Nephron (organoid): Measurements from ENCODE around the gene TGM3.

ENCODE experiments used
- H3K27ac Mint-ChIP-seq, 3 experiments: 2 replicates each; pipeline ENCODE4 v1.8.0; 2020; ENCODE audit warnings: mixed read lengths in 3 of 3, mild to moderate bottlenecking in 2 of 3, moderate library complexity in 1 of 3
- H3K27me3 Mint-ChIP-seq: 2 replicates; pipeline ENCODE4 v1.8.0; 2021; ENCODE audit warnings: low read depth, mild to moderate bottlenecking, moderate library complexity, mixed read lengths
- H3K36me3 Mint-ChIP-seq: 2 replicates; pipeline ENCODE4 v1.8.0; 2020; ENCODE audit warnings: low read depth, mixed read lengths
- H3K4me1 Mint-ChIP-seq: 2 replicates; pipeline ENCODE4 v1.8.0; 2020; ENCODE audit warnings: mixed read lengths
- H3K4me3 Mint-ChIP-seq, 3 experiments: 2 replicates each; pipeline ENCODE4 v1.8.0; 2020; ENCODE audit warnings: mild to moderate bottlenecking in 3 of 3, mixed read lengths in 3 of 3, moderate library complexity in 2 of 3
- H3K9me3 Mint-ChIP-seq: 2 replicates; pipeline ENCODE4 v1.8.0; 2020; ENCODE audit warnings: mixed read lengths
- TF ChIP-seq, protein P1 (sequence below), 3 experiments: fragments of 200-600 bp; sonication (generic); IDR thresholded peaks; one replicate each; pipeline ENCODE4 v1.5.0; 2021; ENCODE audit warnings: antibody characterized with exemption in 3 of 3; ENCODE audit not compliant: unreplicated experiment in 3 of 3

TGM3 gene

DNA sequence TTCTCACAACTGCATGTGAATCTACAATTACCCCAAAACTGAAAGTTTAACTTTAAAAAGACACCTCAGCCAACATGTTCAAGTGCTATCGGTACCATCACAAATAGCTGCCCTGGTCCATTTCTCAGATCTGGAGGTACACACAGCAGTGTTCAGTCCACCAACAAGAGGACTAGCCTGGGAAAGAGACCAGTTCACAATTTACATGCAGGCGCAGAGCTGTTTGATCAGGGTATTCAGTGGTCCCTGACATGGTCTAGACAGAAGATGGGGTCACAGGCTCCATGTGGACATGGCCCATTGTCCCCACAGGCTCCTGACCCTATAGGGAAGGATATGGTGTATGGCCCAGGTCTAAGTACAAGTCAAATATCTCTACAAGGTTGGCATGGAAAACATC is 69.3 kb downstream of the TGM3 start:
- H3K4me1 Mint-ChIP-seq: no peaks in the 10 kb centered on the region
- TF ChIP-seq, protein P1, sequence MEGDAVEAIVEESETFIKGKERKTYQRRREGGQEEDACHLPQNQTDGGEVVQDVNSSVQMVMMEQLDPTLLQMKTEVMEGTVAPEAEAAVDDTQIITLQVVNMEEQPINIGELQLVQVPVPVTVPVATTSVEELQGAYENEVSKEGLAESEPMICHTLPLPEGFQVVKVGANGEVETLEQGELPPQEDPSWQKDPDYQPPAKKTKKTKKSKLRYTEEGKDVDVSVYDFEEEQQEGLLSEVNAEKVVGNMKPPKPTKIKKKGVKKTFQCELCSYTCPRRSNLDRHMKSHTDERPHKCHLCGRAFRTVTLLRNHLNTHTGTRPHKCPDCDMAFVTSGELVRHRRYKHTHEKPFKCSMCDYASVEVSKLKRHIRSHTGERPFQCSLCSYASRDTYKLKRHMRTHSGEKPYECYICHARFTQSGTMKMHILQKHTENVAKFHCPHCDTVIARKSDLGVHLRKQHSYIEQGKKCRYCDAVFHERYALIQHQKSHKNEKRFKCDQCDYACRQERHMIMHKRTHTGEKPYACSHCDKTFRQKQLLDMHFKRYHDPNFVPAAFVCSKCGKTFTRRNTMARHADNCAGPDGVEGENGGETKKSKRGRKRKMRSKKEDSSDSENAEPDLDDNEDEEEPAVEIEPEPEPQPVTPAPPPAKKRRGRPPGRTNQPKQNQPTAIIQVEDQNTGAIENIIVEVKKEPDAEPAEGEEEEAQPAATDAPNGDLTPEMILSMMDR (IDR thresholded peaks at IDR 0.05; ENCODE audit: unreplicated experiment in 3 of 3): no peak
- no peak overlapping the region for H3K4me3 Mint-ChIP-seq
- no peaks in the 10 kb centered on the region for H3K27me3 Mint-ChIP-seq
- no peak overlapping the region for H3K27ac Mint-ChIP-seq
- no peaks in the 10 kb centered on the region for H3K36me3 Mint-ChIP-seq
- H3K9me3 Mint-ChIP-seq: peaks cover 19% of the 10 kb centered on the region

DNA sequence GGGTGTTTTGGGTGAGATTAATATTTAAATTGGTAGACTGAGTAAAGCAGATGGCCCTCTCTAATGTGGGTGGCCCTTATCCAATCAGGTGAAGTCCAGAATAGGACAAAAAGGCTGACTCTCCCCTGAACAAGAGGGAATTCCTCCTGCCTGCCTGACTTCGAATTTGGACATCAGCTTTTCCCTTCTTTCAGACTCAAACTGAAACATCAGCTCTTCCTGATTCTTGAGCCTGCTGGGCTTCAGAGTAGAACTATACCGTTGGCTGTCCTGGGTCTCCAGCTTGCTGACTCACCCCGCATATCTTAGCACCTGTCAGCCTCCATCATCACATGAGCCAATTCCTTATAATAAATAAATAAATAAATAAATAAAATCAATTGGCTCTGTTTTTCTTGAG is 69.9 kb downstream of the TGM3 start:
- Mint-ChIP-seq H3K9me3 (peaks cover 19% of the 10 kb centered on the region), H3K36me3 (no peaks in the 10 kb centered on the region), H3K4me1 (no peaks in the 10 kb centered on the region), H3K27me3 (peaks cover 3% of the 10 kb centered on the region), H3K27ac (no peak overlapping the region), H3K4me3 (no peak overlapping the region)
- TF ChIP-seq, protein P1 (IDR thresholded peaks at IDR 0.05; ENCODE audit: unreplicated experiment in 3 of 3): no peak

DNA sequence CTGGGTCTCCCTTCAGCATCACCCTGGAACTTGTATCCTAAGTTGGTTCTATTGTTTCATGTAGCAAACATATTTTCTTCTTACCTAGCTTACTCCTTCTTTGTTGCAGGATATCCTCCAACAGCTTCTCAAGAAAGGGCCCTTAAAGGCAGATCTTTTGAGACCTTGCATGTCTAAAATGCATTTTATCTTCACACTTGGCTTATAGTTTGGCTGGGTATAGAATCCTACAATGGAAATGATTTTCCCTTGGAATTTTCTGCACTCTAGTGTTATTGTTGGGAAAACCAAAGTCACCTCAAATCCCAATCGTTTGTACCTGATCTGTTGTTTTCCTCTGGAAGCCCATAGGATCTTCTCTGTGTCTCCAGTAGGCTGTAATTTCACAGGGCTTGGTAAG is 72.8 kb downstream of the TGM3 start:
- H3K9me3 Mint-ChIP-seq: peaks cover 7% of the 10 kb centered on the region
- no peak overlapping the region for H3K4me3 Mint-ChIP-seq
- TF ChIP-seq, protein P1 (IDR thresholded peaks at IDR 0.05; ENCODE audit: unreplicated experiment in 3 of 3): no peak
- no peak overlapping the region for H3K27ac Mint-ChIP-seq
- no peaks in the 10 kb centered on the region for H3K36me3 Mint-ChIP-seq
- no peaks in the 10 kb centered on the region for H3K4me1 Mint-ChIP-seq
- peaks cover 7% of the 10 kb centered on the region for H3K27me3 Mint-ChIP-seq

DNA sequence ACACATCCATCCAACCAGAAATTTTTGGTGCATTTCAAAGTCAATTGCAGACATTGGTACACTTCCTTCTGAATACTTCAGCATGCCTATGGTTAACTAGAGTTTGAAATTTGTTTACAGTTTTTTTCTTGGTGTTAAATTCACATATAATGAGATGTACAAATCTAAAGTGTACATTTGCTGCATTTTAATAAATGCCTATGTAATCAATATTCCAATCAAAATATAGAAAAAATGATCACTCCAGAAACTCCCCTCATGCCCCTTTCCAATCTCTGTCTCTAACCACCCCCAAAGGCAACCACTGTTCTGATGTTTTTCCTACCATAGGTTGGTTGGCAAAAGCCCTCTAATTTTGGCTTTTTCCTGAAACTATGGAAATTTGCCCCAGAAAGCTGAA is 77.3 kb downstream of the TGM3 start:
- Mint-ChIP-seq H3K36me3 (no peaks in the 10 kb centered on the region), H3K4me3 (no peak overlapping the region), H3K4me1 (no peaks in the 10 kb centered on the region), H3K27ac (no peak overlapping the region), H3K27me3 (peaks cover 18% of the 10 kb centered on the region), H3K9me3 (peaks cover 7% of the 10 kb centered on the region)
- TF ChIP-seq, protein P1 (IDR thresholded peaks at IDR 0.05; ENCODE audit: unreplicated experiment in 3 of 3): no peak

DNA sequence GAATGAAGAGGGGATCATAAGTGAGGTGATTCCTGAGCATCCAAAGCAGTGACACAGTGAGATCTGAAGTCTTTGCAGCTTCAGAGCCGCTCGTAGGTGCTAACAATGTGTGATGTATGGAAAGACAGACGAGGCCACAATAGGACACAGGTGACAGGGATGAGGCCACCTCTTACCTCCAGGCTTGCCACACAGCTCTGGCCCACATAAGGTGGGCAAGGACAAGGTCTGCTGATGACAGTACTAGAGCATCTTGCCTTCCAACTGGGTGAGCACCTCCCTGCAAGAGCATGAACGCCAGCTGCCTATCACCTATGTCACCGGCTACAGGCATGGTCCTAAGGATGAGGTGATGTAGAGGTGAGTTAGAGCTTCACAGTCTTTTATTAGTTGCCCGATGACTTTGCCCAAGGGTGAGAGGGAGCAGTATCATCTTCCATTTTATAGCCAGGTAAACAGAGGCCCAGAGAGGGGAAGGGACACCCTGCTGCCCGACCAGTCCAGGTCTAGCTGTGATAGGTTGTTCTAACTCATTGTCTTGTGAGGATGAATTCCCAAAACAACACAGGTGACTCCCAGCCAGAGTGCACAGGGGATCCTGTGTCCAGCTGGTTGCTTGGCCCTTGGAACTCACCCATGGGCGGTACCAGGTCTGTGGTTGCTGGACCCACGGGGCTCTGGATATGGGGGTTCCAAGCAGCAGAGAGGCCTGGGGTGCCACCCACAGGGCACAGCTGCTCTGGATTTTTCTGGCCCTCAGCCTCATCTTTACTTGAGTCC is 78.7 kb downstream of the TGM3 start:
- H3K4me1 Mint-ChIP-seq: no peaks in the 10 kb centered on the region
- no peak overlapping the region for H3K4me3 Mint-ChIP-seq
- peaks cover 18% of the 10 kb centered on the region for H3K27me3 Mint-ChIP-seq
- peaks cover 3% of the 10 kb centered on the region for H3K9me3 Mint-ChIP-seq
- no peak overlapping the region for H3K27ac Mint-ChIP-seq
- H3K36me3 Mint-ChIP-seq: no peaks in the 10 kb centered on the region
- TF ChIP-seq, protein P1 (IDR thresholded peaks at IDR 0.05; ENCODE audit: unreplicated experiment in 3 of 3): no peak

DNA sequence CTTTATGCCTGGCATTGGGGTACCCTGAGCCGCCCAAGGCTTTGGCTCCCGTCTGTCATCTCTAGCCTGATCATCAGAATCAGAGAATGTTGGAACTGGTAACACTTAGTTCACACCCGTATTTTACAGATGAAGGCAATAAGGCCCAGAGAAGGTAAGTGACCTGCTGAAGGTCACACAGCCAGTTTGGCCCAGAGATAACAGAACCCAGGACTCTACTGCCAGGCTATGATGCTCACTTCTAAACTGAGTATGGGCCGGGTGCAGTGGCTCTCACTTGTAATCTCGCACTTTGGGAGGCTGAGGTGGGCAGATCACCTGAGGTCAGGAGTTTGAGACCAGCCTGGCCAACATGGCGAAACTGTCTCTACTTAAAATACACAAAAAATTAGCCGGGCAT is 83.1 kb downstream of the TGM3 start:
- Mint-ChIP-seq H3K27ac (no peak overlapping the region), H3K36me3 (no peaks in the 10 kb centered on the region), H3K4me1 (no peaks in the 10 kb centered on the region), H3K4me3 (no peak overlapping the region), H3K9me3 (no peaks in the 10 kb centered on the region), H3K27me3 (peaks cover 11% of the 10 kb centered on the region)
- TF ChIP-seq, protein P1 (IDR thresholded peaks at IDR 0.05; ENCODE audit: unreplicated experiment in 3 of 3): no peak
